H1 (cell line): ENCODE measurements around the gene CGB2. TPM values are rescaled to one million over a fixed set of nuclear protein-coding genes. Genes with fewer than 3 reads are reported as not detected.

Experiments used
- ASH2L ChIP-seq: fragments of 200-600, 300-600 bp; sonication (generic); IDR thresholded peaks from one replicate; pipeline ENCODE4 v1.7.1; 2017; ENCODE audit warnings: low read length
- CHD2 ChIP-seq: IDR thresholded peaks from 2 replicates; pipeline ENCODE4 v1.6.1; 2012; ENCODE audit warnings: low read length, improper control_type of control experiment
- POLR2AphosphoS5 ChIP-seq: IDR thresholded peaks from 2 replicates; pipeline ENCODE4 v1.6.1; 2011; ENCODE audit warnings: low read depth, low read length
- SAP30 ChIP-seq: fragments of 300-600 bp; sonication (generic); IDR thresholded peaks from 2 replicates; pipeline ENCODE4 v1.7.1; 2012; ENCODE audit warnings: low read length, moderate library complexity, mild to moderate bottlenecking, inconsistent platforms; ENCODE audit not compliant: insufficient read depth, insufficient replicate concordance
- SP1 ChIP-seq: IDR thresholded peaks from 2 replicates; pipeline ENCODE4 v1.6.1; 2011; ENCODE audit warnings: low read depth, low read length
- polyA plus RNA-seq, 7 experiments: library from polyadenylated mRNA; depleted of rRNA in 3 of 7; stranded (reverse) in 5 of 7; unstranded in 2 of 7; fragments of >200 nt in 5 of 7; fragments of 200-250 nt in 2 of 7; gene quantifications; 1 replicate in 5 of 7; 2 replicates in 1 of 7; 4 replicates in 1 of 7; pipeline versions ENCODE4 v1.2.1 to v1.2.3, GENCODE V29; 2011 to 2013; ENCODE audit warnings: missing spikeins in 2 of 7, mixed read lengths in 2 of 7
- total RNA-seq: library from RNA; stranded (reverse); fragmentation: NEBNext Ultra II Directional; extraction: Animal tissue kit (Norgen Biotek cat#: 25700); gene quantifications from 2 replicates; pipeline ENCODE4 v1.2.1, GENCODE V29; 2021
- TF ChIP-seq, protein P1 (sequence below): IDR thresholded peaks from 2 replicates; pipeline ENCODE4 v1.6.1; 2011; ENCODE audit warnings: low read length, improper control_type of control experiment

The CGB2 gene
- total and polyA plus RNA-seq, 2 of the 8 experiments (the other 6 are each of a cell fraction or from before 2014, with no cell fraction given): 0.71 to 3.2 TPM

GRCh38 chr19:49004964-49005614, 26.6 kb upstream of the CGB2 start (continued):
- TF ChIP-seq, protein P1, sequence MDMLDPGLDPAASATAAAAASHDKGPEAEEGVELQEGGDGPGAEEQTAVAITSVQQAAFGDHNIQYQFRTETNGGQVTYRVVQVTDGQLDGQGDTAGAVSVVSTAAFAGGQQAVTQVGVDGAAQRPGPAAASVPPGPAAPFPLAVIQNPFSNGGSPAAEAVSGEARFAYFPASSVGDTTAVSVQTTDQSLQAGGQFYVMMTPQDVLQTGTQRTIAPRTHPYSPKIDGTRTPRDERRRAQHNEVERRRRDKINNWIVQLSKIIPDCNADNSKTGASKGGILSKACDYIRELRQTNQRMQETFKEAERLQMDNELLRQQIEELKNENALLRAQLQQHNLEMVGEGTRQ: no peak
- TF ChIP-seq ASH2L (no peak), SAP30 (no peak), POLR2AphosphoS5 (no peak), SP1 (no peak), CHD2 (no peak)
